ENCODE data around the gene FAM171A1. TPM values are rescaled to one million over a fixed set of nuclear protein-coding genes. Genes with fewer than 3 reads are reported as not detected.

The FAM171A1 gene
- total RNA-seq (2022) (26.3 and 27.9 TPM in 2 replicates), Bru-seq, nascent RNA (percentile 65 among the genes with signal in this experiment), BruChase-seq, experiment 1, labeled RNA remaining after a 2-hour chase (percentile 57 among the genes with signal in this experiment), BruChase-seq, experiment 2, labeled RNA remaining after a 6-hour chase (percentile 63 among the genes with signal in this experiment)
- long read RNA-seq, transcript FAM171A1-201 (8 exons, 3,952 nt) = major isoform, 25 of 71 reads
- long read RNA-seq, partial matches to known transcripts = 37 of 71 reads
- long read RNA-seq, other reads (novel, unspliced or antisense) = 9 of 71 reads

DNA sequence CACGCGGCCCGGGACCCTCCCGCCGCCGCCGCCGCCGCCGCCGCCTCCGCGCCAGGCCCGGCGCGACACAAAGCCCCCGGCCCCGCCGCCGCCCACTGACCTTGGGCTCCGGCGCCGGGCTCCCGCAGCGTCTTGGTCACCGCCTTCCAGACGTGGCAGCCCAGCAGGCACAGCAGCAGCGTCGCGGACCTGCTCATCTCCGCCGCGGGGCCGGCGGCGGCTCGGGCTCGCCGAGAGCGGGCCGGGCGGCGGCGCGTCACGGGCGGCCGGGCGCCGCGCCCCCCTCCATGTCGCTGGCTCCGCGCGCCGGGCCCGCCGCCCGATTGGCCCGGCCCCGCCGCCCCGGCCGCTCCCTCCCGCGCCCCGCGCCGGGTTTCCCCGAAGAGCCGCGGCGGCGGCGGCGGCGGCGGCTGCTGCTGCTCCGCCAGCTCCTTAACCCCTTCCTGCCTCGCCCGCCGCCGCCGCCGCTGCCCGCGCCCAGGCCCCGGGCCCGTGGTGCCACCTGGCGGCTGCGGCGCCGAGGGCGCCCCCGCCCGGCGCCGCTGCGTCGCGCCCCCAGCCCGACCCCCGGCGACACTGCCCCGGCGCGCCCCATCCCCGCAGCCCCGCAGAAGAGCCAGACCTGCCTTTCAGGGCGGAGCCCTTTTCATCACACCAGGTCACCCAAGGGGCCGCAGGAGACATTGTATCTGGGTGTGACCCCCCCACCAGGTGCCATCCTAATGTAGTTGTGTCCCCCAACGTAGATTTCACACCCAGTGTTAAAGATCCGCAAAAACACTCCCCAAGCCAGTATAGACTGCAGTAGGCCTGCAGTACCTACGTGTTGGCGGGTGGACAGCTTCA, at the start of gene FAM171A1:
Gene FAM171A1, minus strand, starts transcription at position 434 of the 846 bp plus-strand sequence. Its CDS starts 237 bp downstream, at position 197.
- peak; percentile 64 to 83 for DNase-seq
- H3K27me3 ChIP-seq (replicated peaks; ENCODE audit: control insufficient read depth, insufficient read depth, low read length) = peaks cover 1% of the 10 kb centered on the region
- Mint-ChIP-seq H3K27ac (ENCODE audit: unreplicated experiment) (peak within 1 kb of the TSS; percentile 90), H3K4me1 (ENCODE audit: low read depth, unreplicated experiment) (peaks cover 11% of the 10 kb centered on the region), H3K9me3 (ENCODE audit: unreplicated experiment) (no peaks in the 10 kb centered on the region), H3K27me3 (ENCODE audit: insufficient read depth, unreplicated experiment) (peaks cover 5% of the 10 kb centered on the region), H3K4me3 (ENCODE audit: unreplicated experiment) (peak within 1 kb of the TSS; percentile 87), H3K36me3 (ENCODE audit: insufficient read depth, unreplicated experiment) (no peaks in the 10 kb centered on the region)
- no peaks in the 10 kb centered on the region for H3K9me3 ChIP-seq
- H3K4me3 ChIP-seq (ENCODE audit: low read depth, low read length) = peak within 1 kb of the TSS; percentile 66
- H3K4me1 ChIP-seq = peaks cover 9% of the 10 kb centered on the region
- no peaks in the 10 kb centered on the region for H3K36me3 ChIP-seq (ENCODE audit: control insufficient read depth, insufficient read depth, low read length)
- no TSS peak for BruUV-seq (replicated peaks)
- CTCF ChIA-PET = interaction anchor here (0.6 to 1.0 kb wide), 4 partner anchors 108 to 204 kb away, joined by 3 to 5 read pairs (median 4); partner anchors contain the start of gene NMT2
- TF ChIP-seq, protein P1, sequence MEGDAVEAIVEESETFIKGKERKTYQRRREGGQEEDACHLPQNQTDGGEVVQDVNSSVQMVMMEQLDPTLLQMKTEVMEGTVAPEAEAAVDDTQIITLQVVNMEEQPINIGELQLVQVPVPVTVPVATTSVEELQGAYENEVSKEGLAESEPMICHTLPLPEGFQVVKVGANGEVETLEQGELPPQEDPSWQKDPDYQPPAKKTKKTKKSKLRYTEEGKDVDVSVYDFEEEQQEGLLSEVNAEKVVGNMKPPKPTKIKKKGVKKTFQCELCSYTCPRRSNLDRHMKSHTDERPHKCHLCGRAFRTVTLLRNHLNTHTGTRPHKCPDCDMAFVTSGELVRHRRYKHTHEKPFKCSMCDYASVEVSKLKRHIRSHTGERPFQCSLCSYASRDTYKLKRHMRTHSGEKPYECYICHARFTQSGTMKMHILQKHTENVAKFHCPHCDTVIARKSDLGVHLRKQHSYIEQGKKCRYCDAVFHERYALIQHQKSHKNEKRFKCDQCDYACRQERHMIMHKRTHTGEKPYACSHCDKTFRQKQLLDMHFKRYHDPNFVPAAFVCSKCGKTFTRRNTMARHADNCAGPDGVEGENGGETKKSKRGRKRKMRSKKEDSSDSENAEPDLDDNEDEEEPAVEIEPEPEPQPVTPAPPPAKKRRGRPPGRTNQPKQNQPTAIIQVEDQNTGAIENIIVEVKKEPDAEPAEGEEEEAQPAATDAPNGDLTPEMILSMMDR (IDR thresholded peaks at IDR 0.05; ENCODE audit: insufficient read depth in 1 of 2, low read depth in 1 of 2, low read length in 1 of 2, severe bottlenecking in 1 of 2, unreplicated experiment in 1 of 2) = peak; percentile 8 to 30
- intact Hi-C loops (cut with micrococcal nuclease; ENCODE audit: unreplicated experiment) = loop anchor here (1.0 to 5.0 kb wide), 3 partner anchors 108 to 204 kb away; partner anchors contain the start of gene NMT2
- POLR2A ChIA-PET = interaction anchor here (0.7 kb wide), 1 partner anchor 37 kb away, joined by 3 read pairs; no protein-coding TSS in a partner anchor

DNA sequence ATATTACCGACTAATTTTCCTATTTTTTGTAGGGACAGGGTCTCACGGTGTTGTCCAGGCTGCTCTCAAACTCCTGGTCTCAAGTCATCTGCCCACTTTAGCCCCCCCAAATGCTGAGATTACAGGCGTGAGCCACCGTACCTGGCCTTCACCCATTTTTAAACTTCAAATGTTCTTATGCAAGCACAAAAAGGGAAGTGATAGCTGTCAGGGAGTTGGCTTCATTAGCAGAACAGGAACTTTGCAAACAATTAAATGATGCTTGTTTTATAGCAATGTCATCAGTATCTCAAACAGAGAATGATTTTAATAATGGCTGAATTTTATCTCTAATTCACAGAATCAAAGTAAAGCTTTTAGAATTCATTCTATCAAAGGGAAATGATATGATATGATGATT, 49.8 kb upstream of the FAM171A1 start:
- H3K4me1 ChIP-seq = 0 out of 2 replicates have a peak, but pooled peaks cover 3% of the 10 kb centered on the region
- H3K9me3 ChIP-seq = peaks cover 6% of the 10 kb centered on the region
- H3K27me3 ChIP-seq (replicated peaks; ENCODE audit: control insufficient read depth, insufficient read depth, low read length) = no peaks in the 10 kb centered on the region
- CTCF ChIA-PET = no interaction called here
- H3K36me3 ChIP-seq (ENCODE audit: control insufficient read depth, insufficient read depth, low read length) = no peaks in the 10 kb centered on the region
- Mint-ChIP-seq H3K27me3 (ENCODE audit: insufficient read depth, unreplicated experiment) (peaks cover 3% of the 10 kb centered on the region), H3K36me3 (ENCODE audit: insufficient read depth, unreplicated experiment) (no peaks in the 10 kb centered on the region), H3K4me3 (ENCODE audit: unreplicated experiment) (no peak overlapping the region), H3K9me3 (ENCODE audit: unreplicated experiment) (no peaks in the 10 kb centered on the region), H3K27ac (ENCODE audit: unreplicated experiment) (no peak overlapping the region), H3K4me1 (ENCODE audit: low read depth, unreplicated experiment) (no peaks in the 10 kb centered on the region)
- no peak overlapping the region for H3K4me3 ChIP-seq (ENCODE audit: low read depth, low read length)
- intact Hi-C loops (cut with micrococcal nuclease; ENCODE audit: unreplicated experiment) = no loop called here
- POLR2A ChIA-PET = no interaction called here
- no TSS peak for BruUV-seq (replicated peaks)
- no peak for DNase-seq
- TF ChIP-seq, protein P1 (IDR thresholded peaks at IDR 0.05; ENCODE audit: insufficient read depth in 1 of 2, low read depth in 1 of 2, low read length in 1 of 2, severe bottlenecking in 1 of 2, unreplicated experiment in 1 of 2) = no peak

DNA sequence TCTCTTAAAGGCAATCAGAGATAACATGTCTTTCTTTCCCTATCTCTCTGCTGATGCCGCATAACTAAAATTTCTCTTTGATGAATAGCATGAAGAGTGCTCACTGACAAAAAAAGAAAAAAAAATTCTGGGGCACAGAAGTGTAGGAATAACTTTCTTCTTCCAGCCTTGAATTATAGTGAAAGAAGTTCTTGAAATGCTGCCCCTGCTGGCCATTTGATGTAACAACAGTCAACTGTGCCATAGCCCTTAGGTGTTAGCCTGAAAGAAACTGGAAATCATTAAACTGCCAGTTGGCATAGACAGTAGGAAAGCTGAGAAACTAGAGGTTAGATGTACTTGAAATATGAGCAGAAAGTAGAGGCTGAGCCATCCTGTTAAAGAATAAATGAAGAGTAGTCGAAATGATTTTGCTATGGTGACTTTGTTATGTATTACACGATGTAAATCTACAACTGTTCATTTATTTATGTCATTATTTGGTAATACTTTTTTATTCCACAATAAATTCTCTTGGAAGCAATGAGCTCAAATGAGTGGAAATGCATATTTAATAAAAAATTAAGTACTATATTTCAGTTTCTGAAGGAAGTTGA, 48.3 kb upstream of the FAM171A1 start:
- CTCF ChIA-PET = no interaction called here
- H3K9me3 ChIP-seq = peaks cover 14% of the 10 kb centered on the region
- no peaks in the 10 kb centered on the region for H3K36me3 ChIP-seq (ENCODE audit: control insufficient read depth, insufficient read depth, low read length)
- no peak overlapping the region for H3K4me3 Mint-ChIP-seq (ENCODE audit: unreplicated experiment)
- no peaks in the 10 kb centered on the region for H3K27me3 ChIP-seq (replicated peaks; ENCODE audit: control insufficient read depth, insufficient read depth, low read length)
- H3K27ac Mint-ChIP-seq (ENCODE audit: unreplicated experiment) = no peak overlapping the region
- H3K4me1 Mint-ChIP-seq (ENCODE audit: low read depth, unreplicated experiment) = no peaks in the 10 kb centered on the region
- no peaks in the 10 kb centered on the region for H3K9me3 Mint-ChIP-seq (ENCODE audit: unreplicated experiment)
- H3K36me3 Mint-ChIP-seq (ENCODE audit: insufficient read depth, unreplicated experiment) = no peaks in the 10 kb centered on the region
- H3K27me3 Mint-ChIP-seq (ENCODE audit: insufficient read depth, unreplicated experiment) = peaks cover 3% of the 10 kb centered on the region
- TF ChIP-seq, protein P1 (IDR thresholded peaks at IDR 0.05; ENCODE audit: insufficient read depth in 1 of 2, low read depth in 1 of 2, low read length in 1 of 2, severe bottlenecking in 1 of 2, unreplicated experiment in 1 of 2) = peak; percentile 88
- DNase-seq = peak in 1 of 2 experiments; percentile 53
- intact Hi-C loops (cut with micrococcal nuclease; ENCODE audit: unreplicated experiment) = loop anchor here (2.0 kb wide), 1 partner anchor 157 kb away; no protein-coding TSS in a partner anchor
- 0 out of 2 replicates have a peak, but pooled peaks cover 3% of the 10 kb centered on the region for H3K4me1 ChIP-seq
- H3K4me3 ChIP-seq (ENCODE audit: low read depth, low read length) = no peak overlapping the region
- POLR2A ChIA-PET = no interaction called here
- no TSS peak for BruUV-seq (replicated peaks)
